HL-60/S4 treated with phorbol 12-myristate 13-acetate at 8.2 ng/mL for 4 days and 3 days (cell line): ENCODE measurements around the gene CPVL.

Experiments
- in situ Hi-C: fragments of 300-500 bp; cut with MboI; formaldehyde crosslinking; loops from 2 replicates; pipeline ENCODE4 v1.15.0; 2022; ENCODE audit warnings: low sequenced_read_pairs

The CPVL gene

DNA sequence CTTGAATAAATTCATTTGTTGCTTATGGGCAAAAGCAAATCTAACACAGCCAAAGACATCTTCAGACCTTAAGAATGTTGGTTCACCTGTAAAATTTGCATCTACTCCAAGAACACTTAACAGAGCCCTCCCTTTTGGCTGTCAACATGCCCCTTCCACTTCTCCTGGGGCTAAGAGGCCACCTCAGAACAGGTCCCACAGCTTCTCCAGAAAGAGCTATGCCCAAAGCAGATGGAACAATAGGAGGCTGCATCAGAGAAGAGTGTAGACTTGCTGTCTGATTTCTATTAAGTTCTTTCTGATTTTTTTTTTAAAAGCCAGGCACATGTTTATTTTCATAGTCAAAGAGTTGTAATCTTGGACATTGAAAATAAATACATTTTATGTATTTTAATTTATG lies 162.1 kb downstream of the CPVL start:
- in situ Hi-C loops = no loop called here

DNA sequence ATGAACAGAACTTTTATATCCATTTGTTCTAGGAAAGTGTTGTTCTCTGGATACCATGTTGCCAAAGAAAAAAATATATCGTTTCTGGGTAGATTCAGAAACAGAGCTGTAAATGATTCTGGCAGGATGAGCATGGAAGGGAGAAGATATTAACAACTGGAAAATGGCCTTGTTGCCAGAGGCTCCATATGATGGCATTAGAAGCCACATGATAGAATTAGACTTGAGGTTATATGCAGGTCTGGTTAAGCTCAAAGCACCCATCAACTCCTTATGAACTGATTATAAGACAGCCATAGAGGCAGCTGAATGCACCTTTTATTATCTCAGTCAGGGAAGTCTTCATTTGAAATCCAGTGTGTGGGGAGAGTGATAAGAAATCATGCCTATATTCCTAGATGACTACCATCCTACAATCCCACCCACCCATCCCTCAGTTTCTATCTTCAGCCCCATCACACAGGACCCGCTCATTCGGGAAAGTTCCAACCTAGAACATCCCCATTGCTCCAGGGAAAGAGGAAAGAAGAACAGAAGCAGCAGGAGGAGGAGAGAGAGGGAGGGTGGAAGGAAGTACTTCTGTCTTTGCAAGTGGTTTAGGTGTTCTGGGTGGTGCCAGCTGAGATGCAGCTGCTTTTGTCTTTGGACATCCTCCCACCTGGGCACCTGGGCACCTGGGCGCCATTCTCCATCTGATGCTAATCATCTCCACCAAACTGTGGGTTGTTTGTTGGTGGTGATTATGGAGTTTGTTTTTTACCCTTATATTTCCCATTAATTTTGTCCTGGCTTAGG lies 162.7 kb downstream of the CPVL start:
- in situ Hi-C loops = no loop called here

DNA sequence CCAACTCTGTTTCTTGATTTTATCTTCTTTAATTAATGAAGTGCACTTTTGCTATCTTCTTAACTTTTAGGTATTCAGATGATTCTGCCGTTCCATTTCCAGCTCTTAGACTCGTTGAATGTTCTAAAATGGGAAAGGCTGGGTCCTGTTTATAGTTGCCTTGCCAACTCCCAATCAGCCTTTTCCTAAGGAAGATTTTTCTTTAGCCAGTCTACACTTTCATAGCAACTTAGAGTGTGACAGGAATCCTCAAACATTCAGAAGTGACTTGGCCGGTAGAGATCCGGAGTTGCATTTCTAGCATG lies 165.2 kb downstream of the CPVL start:
- in situ Hi-C loops = no loop called here

DNA sequence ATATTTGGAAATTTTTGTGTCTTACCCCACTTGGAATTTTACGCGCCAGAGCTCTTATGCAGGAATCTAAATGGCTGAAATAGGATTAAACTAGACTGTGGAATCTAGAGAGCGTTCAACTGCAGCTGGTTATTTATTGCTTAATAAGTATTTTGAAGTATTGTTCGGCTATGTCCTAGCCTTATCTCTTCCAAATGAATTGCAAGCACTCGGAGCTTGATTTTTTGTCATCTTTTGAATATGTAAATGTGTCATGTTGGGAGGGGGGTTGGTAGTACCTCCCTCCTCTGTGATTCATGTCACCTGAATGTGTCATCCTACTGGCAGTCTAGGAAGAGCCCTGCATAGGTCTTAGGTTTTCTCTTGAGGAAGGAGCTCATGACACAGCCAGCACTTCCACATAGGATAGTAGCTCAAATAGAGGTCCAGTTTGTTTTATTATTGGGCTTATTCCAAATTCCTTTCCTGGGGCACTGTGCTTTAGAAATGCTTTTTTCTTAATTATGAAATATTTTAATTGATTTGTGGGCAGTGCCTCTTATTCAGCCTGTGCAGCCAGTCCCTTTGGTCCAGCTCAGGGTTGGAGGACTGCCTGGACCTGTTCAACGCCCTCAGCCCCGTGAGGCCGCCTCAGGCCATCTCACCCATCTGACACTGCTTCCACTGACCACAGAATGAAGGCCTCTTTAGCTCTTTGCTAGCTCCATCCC lies 165.7 kb downstream of the CPVL start:
- in situ Hi-C loops = no loop called here

DNA sequence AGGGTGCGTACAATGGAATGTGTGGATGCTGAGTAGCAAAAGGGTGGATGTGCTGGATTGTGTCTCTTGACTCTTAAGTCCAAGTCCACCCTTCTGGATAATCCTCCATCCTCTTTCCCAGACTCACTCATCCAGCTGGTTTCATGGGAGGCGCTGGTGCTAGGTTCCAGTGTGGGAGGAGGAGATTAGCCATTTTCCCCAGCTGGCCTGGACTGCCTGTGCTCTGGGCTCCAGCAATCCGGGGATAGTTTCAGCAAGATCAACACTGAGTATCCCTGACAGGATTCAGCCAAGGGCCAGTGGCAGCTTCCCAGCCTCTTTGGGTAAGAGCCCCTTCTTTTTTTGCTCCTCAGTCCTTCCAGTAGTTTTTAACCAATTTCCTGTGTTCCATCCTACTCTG lies 166.6 kb downstream of the CPVL start:
- in situ Hi-C loops = no loop called here

DNA sequence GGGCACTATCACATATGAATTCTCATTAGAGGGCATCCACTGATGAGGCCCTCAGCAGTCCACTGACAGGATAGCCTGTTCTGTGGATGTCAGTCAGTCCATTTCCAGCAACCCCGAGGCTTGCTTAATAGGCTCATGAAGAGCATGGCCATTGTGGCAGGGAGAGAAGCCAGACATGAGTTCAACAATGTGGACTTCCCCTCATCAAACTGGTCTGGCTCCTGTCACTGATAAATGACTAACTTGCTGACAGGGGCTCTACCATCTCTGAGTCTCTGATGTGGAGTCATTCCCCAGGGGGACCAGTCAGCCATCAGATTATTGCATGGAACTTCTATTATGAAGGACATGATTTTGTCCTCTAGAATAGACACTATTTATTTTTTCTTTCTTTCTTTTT lies 168.5 kb downstream of the CPVL start:
- in situ Hi-C loops = no loop called here

DNA sequence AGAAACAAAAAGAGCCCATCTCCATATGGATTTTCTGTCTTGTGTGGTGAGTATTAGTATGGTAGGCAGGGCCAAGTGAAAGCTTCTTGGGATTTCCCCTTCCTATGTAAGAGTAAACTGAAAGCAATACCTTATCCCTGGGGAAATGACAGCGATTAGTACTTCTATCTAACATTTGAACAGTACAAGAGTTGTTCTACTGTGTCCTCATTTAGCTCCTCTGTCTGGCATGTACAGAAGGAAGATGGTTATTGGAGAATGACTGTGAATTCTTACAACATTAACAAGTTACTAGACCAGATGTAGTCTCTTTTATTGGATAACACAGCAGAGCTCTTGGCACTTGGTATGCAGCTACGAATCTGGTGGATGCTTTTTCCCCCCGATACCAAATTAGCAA lies 170.3 kb downstream of the CPVL start:
- in situ Hi-C loops = no loop called here

DNA sequence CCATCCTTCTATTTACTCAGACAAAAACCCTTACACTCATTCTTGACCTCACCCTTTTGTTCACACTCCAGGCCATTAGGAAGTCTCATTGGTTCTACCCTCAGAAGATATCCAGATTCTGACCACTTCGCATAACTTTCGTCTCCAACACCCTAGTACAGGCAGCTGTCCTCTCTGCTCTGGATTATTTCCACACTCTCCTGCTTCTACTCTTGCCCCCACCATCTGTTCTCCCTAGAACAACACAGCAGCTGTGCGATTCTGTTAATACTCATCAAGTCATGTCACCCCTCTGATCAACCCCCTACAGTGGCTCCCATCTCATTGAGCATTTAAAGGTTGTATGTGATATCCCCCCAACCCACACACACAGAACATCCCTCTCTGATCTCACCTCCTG lies 172.7 kb downstream of the CPVL start:
- in situ Hi-C loops = no loop called here

DNA sequence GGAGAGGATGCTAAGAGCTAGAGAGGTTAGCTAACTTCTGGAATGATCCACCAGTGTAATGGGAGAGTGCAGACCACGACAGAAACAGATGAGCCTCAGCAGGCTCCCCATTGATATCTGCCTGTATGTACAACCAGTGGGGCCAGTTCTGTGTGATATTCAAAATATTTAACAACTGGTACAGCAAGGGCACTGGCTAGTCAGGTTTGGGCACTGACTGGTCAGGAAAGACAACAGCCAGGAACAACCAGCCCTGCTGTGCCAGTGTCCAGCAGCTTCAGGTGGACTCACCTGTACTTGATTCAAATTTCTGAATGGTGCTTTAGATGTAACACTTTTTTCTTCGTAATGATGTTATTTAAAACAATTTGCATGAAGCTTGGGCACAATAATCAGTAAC lies 182.3 kb downstream of the CPVL start:
- in situ Hi-C loops = no loop called here

DNA sequence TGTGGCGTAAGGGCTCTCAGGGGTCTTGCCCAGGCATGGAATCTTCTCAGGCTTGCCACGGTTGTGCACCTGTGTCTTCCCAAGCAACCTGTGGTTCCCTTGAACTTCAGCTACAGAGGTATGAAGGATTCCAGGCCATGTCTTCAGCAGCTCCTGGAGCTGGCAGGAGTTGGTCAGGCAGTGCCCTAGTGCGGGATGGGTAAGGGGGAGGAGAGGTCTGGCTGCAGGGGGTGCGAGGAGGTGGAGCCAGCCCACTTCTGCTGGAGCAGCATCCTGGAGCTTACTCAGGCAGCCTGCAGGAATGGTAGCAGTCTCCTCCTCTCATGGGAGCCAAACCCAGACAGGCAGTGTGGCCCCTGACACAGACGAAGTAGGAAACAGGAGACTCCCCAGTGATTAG lies 184.4 kb downstream of the CPVL start:
- in situ Hi-C loops = no loop called here

DNA sequence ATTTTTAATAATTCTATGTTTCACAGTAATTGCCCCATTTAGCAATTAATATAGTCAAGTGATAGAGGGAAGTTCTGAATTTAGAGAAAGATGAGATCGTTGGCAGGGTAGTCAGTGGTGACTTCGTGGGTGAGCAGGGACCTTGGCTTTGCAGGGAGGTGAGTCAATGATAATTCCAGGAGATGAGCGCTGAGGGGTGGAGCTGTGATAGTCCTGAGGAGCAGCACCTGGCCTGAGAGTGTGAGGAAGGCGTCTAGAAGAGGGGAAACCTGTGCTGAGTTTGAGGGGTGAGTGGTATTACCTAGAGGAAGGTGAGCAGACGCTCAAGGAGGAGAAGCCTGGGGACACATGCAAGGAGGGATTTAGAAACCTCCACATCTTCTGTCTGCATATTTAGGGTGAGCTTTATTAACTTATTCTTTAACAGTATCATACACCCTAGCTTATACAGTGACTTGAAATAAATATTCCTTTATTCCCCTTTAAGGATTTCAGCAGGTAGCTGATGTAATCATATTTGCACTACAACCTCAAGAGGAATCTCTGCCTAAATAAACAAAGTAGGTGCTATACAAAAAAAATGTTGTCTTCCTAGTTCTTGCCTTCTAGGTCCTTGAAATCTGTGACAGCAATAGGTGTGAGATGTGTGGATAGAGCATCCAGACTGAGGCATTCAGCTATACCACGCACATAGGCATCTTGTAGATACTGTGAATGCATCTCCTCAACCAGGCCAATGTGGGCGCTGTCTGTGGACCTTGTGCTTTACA lies 186.1 kb downstream of the CPVL start:
- in situ Hi-C loops = no loop called here

DNA sequence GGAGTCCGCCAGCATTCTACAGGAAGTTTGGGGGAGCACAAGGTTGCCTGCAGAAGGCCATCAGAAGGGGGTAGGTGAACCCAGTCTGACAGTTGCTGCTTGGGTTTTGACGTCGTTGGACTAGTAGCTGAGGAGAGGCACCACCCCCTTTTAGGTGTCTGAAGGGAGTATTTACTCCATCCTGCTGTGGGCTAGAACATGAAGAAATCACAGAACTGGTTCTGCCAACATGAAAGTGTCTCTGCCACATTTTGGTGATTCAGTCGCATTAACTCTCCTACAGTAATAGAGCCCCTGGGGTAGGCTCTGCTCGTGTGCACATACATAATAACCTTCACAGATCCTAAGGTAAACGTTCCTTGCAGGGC lies 187.4 kb downstream of the CPVL start:
- in situ Hi-C loops = no loop called here

DNA sequence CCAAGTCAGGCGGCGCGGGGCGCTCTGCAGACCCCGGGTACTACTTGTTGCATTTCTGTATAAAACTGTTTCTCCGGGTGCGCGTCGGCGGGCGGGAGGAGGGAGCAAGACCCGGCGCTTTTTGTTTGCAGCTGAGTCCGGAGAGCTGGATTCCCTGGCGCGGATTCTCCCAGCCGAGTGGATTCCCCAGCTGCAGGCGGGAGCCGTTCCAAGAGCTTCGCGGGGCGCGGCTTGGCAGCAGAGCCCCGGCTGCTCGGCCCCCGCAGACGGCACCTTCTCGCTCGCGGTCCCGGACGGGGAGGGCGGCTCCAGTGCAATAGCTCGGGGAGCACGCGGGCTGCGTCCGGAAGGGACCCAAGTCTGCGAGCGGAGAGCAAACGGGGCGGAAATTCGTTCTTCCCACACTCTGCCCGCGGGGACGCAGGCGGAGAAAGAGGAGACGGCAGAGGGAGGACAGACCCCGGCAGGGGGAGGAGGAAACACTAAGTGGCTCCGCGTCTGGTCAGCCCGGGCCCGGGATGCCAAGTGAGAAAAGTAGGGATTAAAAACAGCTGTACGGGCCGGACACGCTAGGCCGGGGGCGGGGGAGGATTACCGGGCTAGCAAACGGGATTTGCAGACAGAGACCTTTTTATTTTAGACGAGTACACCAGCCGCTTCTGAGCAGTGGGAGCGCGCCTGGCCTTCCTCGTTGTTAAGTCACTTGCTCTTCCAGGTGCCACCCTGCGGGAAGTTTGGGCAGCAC lies 187.9 kb downstream of the CPVL start, which contains the start of gene TRIL:
TRIL (minus strand) TSS at position 96 of the 745 bp plus-strand sequence. CDS start 284 bp downstream, outside the sequence.
- in situ Hi-C loops = no loop called here

DNA sequence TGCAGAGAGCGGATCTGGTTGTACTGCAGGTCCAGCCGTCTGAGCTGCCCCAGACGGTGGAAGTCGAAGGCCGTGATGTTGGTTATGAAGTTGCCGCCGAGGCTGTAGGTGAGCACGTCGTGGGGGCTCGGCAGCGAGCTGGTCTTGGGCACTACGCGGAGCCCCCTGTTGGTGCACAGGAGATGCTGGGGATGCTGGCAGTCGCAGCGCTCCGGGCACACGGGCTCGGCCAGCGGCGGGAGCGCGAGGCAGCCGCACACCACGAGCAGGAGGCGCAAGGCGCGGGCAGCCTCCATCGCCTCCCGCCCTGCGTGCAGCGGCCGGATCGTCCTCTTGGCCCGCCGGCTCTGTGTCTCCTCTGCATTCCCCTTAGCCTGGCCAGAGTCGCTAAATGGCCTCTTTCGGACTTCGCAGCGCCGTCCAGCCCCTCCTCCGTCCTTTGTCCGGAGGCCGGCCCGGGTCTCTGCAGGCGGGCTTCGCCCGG lies 188.5 kb downstream of the CPVL start:
- in situ Hi-C loops = no loop called here

DNA sequence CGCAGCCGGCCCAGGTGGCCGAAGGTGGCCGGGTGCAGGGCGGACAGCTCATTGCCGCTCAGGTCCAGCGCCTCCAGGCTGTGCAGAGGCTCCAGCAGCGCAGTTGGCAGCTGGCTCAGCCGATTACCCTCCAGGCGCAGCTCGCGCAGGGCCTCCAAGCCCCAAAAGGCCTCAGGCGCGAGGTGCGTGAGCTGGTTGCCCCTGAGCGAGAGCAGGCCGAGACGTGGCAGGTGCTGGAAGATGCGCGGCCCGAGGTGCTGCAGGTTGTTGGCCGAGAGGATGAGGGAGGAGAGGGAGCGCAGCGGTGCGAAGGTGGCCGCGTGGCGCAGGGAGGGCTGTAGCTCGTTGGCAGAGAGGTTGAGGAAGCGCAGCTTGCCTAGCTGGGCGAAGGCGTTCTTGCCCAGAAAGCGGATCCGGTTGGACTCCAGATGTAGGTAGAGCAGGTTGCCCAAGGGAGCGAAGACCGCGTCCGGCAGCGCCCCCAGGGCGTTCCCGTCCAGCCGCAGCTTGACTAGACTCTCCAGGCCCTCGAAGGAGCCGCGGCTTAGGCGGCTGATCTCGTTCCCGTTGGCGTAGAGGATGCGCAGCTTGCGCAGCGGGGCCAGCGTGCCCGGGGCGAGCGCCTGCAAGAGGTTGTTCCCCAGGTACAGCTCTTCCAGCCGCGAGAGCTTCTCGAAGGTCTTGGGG lies 189.1 kb downstream of the CPVL start:
- in situ Hi-C loops = no loop called here

DNA sequence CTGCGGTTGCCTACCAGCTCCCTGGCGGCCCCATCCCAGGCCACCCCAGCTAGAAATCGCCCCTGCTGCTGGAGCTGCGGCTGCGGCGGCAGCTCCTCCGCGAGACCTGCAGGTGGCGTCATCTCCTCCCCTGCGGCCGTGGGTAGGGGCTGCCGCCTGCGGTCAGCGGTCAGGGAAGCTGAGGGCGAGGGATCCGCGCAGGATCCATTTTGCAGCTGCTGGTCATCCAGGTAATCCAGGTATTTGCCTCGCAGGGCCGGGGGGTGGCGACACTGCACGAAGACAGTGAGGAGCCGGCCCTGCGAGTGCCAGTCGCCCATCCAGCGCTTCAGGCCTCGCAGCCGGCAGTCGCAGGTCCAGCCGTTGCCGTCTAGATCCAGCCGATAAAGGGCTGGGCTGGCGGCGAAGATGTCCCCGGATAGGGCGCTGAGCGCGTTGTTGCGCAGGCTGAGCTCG lies 189.7 kb downstream of the CPVL start:
- in situ Hi-C loops = no loop called here

DNA sequence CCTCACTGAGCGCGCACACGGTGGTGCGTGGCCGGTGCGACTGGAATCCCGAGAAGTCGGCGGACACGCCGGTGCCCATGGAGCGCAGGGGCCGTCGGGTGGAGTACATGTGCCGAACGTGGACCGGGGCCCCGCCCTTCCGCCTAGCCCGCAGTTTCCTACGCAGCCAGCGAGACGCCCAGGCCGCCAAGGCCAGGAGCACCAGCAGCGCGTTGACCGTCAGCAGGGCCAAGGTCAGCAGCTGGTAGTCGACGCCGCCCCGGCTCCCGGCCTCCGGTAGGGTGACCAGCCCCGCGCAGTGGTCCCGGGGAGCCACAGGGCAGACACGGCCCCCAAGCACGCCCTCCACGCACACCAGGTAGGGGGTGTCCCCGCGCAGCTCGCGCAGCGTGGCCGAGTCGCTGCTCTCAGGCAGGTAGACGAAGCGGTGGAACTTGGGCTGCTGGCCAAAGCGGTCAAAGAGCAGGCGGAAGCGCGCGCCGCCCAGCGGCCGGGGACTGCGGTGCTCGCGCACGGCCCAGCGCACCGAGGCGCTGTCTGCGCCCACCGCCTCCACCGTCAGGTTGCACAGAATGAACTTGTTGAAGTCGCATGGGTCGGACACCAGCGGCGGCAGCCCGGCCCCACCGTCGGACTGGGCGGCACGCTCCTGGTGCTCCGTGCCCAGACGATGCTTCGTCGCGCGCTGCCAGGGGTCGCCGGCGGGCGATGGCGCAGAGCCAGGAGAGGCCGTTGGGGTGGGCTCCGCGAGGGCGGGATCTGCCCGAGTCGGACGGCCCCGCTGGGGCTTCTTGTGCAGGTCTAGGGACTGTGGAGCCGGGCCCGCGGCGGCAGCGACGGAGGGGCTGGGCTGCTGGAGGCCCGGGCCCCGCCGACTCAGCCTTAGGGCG lies 190.4 kb downstream of the CPVL start:
- in situ Hi-C loops = no loop called here

DNA sequence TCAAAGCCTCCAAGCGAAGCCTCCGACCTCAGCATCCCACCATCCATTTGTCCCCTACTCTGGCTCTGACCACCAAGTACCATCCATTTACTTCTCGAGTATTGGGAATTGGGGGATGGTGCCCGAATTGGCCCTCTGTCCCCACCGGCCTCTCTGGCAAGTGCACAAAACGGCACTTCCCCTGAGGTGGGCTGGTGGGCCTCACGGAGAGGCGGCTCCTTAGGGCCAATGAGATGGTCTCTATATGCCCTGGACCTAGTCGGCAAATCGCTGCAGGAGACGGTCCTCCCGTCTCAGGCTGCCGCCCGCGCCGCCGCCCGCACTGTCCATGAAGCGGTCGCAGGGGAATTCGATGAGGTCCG lies 191.0 kb downstream of the CPVL start:
- in situ Hi-C loops = no loop called here

DNA sequence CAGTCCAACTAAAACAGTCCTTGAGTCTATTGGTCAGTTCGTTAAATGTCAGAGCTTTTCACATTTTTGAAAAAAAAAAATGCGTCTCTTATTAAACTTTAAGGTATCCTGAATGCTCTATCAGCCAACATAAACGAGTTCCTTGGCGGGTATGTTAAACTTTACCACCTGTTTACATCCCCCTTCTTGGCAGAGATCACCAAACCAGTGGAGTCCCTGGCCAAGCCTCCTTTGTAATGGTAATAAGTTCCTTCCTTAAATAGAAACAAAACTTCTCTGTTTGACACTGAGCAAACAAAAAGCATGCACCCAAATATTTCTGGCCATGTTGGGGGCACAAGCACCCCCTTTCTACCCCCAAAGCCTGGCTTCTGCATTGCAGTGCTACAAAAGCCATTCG lies 191.4 kb downstream of the CPVL start:
- in situ Hi-C loops = no loop called here

DNA sequence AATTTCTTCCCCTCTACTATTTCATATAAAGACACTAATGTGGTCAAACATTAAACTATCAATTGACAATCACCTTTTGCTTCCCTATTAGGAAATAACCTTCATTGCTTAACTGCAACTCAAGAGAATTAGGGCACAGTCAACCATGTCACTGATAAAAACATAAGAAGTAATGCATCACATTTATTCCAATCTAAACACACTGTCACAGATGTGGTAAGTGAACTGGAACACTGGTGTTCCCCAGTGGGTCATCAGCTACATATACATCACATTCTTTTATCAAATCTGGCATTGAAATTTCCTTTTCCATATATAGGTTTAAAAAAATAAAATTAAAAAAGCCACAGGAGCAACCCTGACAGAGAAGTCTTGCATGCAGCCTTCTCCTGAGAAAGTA lies 191.9 kb downstream of the CPVL start:
- in situ Hi-C loops = no loop called here
